Measurements from ENCODE around the gene TMEM41B. TPM values are rescaled to one million over a fixed set of nuclear protein-coding genes. Genes with fewer than 3 reads are reported as not detected.
"Not testable (repeated sequence)": the region's sequence is repeated elsewhere in the genome, so short reads cannot be mapped to it uniquely, and the experiment has no call there.

TMEM41B gene, protein sequence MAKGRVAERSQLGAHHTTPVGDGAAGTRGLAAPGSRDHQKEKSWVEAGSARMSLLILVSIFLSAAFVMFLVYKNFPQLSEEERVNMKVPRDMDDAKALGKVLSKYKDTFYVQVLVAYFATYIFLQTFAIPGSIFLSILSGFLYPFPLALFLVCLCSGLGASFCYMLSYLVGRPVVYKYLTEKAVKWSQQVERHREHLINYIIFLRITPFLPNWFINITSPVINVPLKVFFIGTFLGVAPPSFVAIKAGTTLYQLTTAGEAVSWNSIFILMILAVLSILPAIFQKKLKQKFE
- total RNA-seq: 33.4 and 36.9 TPM in 2 replicates
- long read RNA-seq, transcript TMEM41B-204 (7 exons, 3,968 nt): major isoform, 5 of 19 reads
- long read RNA-seq, partial matches to known transcripts: 2 of 19 reads
- long read RNA-seq, other reads (novel, unspliced or antisense): 8 of 19 reads

DNA sequence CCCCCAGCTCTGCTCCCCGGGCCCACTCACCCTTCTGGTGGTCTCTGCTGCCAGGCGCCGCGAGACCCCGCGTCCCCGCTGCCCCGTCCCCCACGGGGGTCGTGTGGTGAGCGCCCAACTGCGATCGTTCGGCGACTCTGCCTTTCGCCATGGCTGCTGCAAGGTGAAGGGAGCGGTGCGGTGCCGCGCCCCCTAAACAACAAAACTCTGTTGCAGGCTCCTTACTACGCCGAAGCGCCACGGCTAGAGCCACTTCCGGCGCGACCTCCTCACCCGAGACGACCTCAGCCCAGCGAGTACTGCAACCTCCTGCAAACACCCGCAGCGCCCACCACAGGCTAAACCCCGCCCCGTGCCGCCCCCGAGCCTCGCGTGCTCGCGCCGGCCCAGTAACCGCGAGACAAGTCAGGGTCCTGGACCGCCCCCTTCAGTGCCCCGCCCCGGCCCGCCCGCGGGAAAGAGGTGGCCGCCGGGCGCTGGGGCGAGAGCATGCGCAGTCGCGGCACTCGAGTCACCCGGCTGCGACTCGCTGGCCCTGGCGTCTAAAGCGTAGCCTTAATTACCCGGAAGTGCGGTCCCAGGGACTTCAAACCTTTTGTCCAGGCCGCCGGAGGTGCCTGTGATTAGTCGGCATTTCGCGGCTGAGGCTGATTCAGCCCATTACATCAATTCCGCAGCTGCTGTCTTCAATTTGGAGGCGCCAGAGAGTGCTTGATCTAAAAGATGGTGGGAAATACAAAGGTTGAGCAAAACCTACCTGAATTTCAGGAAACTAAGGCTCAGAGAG lies at the start of gene TMEM41B:
Gene TMEM41B, minus strand, starts transcription at position 303 of the 787 bp plus-strand sequence. Its CDS starts 152 bp downstream, at position 151.
- Mint-ChIP-seq H3K27me3 (ENCODE audit: low read depth) (peaks cover 20% of the 10 kb centered on the region), H3K4me1 (peaks cover 42% of the 10 kb centered on the region), H3K36me3 (ENCODE audit: low read depth) (peaks cover 9% of the 10 kb centered on the region), H3K4me3 (peak within 1 kb of the TSS; percentile 98), H3K9me3 (peaks cover 3% of the 10 kb centered on the region), H3K27ac (ENCODE audit: unreplicated experiment) (peak within 1 kb of the TSS; percentile 97)
- peak; percentile 99 for DNase-seq (ENCODE audit: low read depth, low spot score)
- TF ChIP-seq, protein P1, sequence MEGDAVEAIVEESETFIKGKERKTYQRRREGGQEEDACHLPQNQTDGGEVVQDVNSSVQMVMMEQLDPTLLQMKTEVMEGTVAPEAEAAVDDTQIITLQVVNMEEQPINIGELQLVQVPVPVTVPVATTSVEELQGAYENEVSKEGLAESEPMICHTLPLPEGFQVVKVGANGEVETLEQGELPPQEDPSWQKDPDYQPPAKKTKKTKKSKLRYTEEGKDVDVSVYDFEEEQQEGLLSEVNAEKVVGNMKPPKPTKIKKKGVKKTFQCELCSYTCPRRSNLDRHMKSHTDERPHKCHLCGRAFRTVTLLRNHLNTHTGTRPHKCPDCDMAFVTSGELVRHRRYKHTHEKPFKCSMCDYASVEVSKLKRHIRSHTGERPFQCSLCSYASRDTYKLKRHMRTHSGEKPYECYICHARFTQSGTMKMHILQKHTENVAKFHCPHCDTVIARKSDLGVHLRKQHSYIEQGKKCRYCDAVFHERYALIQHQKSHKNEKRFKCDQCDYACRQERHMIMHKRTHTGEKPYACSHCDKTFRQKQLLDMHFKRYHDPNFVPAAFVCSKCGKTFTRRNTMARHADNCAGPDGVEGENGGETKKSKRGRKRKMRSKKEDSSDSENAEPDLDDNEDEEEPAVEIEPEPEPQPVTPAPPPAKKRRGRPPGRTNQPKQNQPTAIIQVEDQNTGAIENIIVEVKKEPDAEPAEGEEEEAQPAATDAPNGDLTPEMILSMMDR (conservative IDR thresholded peaks at IDR 0.05): peak; percentile 12

DNA sequence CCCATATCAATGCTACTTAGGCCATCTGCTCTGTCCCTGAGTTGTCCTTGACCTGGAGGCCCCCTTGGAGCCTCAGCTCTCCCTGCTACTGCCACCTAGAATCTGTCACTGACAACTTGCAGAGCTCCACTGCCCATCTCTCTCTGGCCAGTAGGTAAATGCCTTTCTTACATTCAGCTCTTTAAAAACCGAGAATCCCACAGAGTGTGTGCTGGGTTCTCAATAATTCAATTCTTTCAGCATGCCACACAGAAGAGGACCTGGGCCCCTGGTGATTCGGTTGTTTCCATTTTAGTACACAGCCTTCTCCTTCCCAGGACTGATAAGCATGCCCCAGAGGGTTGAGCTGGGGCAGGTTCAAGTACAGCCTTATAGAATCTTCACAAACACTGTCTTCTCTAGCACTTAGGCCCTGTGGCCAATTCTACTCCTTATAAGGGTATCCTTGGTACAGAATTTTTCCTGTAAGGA lies 48.0 kb upstream of the TMEM41B start:
- Mint-ChIP-seq H3K4me3 (no peak overlapping the region), H3K36me3 (ENCODE audit: low read depth) (no peaks in the 10 kb centered on the region), H3K4me1 (peaks cover 26% of the 10 kb centered on the region), H3K27me3 (ENCODE audit: low read depth) (no peaks in the 10 kb centered on the region), H3K27ac (ENCODE audit: unreplicated experiment) (peak overlapping the region; percentile 22), H3K9me3 (no peaks in the 10 kb centered on the region)
- no peak for DNase-seq (ENCODE audit: low read depth, low spot score)
- TF ChIP-seq, protein P1 (conservative IDR thresholded peaks at IDR 0.05): no peak

DNA sequence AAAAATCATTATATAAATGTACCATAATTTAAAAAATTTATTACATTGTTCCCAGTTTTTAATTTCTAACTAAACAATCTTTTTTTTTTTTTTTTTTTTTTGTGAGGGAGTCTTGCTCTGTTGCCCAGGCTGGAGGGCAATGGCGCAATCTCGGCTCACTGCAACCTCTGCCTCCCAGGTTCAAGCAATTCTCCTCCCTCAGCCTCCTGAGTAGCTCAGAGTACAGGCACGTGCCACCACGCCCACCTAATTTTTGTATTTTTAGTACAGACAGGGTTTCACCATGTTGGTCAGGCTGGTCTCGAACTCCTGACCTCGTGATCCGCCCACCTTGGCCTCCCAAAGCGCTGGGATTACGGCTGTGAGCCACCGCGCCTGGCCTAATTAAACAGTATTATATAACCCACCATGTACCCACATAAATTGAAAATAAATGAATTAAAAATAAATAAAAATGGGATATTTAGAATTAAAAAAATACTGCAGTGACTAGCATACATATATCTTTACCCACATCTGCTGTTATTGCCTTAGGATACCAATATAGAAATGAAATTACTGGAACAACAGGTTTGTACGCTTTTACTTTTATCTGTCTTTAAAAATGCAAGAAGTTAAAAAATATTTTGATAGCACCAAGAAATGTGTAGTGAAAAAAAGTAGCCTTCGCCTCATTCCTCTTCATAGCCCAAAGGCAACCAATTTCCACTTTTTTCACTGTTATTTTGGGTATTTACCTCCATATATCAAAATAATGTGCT lies 46.6 kb upstream of the TMEM41B start:
- H3K4me3 Mint-ChIP-seq; H3K27me3 Mint-ChIP-seq (ENCODE audit: low read depth); H3K27ac Mint-ChIP-seq (ENCODE audit: unreplicated experiment); DNase-seq (ENCODE audit: low read depth, low spot score); H3K36me3 Mint-ChIP-seq (ENCODE audit: low read depth); H3K9me3 Mint-ChIP-seq: not testable (repeated sequence)
- peaks cover 22% of the 10 kb centered on the region for H3K4me1 Mint-ChIP-seq

DNA sequence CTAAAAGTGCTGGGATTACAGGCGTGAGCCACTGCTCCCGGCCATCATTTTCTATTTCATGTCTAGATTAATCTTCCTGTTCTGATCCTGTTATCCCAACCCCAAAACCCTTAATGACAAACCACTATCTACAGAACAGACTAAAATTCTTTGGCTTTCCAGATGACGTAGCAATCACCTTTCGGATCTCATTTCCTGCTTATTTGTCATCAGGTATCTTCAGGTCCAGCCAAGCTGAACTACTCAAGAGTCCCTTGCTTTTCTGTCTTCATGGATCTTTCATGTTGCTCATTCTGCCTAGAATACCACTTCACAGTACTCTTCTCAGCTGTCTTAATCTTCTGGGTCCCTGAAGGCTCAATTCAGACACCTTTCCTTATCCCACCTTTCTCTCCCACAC lies 42.6 kb upstream of the TMEM41B start:
- Mint-ChIP-seq H3K27me3 (ENCODE audit: low read depth) (no peaks in the 10 kb centered on the region), H3K4me1 (peaks cover 4% of the 10 kb centered on the region), H3K9me3 (peaks cover 2% of the 10 kb centered on the region), H3K27ac (ENCODE audit: unreplicated experiment) (no peak overlapping the region), H3K4me3 (no peak overlapping the region), H3K36me3 (ENCODE audit: low read depth) (no peaks in the 10 kb centered on the region)
- TF ChIP-seq, protein P1 (conservative IDR thresholded peaks at IDR 0.05): no peak
- DNase-seq (ENCODE audit: low read depth, low spot score): no peak

DNA sequence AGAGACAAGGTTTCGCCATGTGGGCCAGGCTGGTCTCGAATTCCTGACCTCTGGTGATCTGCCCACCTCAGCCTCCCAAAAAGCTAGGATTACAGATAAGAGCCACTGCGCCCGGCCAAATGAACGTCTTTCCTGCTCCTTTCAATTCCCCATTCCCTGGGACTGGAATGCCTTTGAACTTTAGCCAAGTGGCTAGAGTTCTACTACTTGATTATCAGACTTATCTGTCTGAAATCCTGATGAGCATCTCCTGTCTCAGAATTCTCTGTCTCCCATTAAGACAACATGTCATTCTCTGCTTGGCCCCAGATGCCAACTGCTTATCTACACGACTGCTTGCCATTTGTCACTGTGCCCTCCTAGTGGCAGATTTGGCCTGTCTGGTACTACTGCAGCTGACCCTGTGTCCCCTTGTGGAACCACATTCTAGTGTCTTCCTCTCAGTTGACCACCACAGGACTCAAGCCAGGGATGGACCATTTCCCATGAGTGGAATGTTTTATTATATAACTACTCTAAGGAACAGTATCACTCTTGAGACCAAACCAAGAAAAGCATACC lies 37.0 kb upstream of the TMEM41B start:
- Mint-ChIP-seq H3K9me3 (peaks cover 2% of the 10 kb centered on the region), H3K27me3 (ENCODE audit: low read depth) (peaks cover 11% of the 10 kb centered on the region), H3K4me3 (no peak overlapping the region), H3K36me3 (ENCODE audit: low read depth) (no peaks in the 10 kb centered on the region), H3K4me1 (no peaks in the 10 kb centered on the region), H3K27ac (ENCODE audit: unreplicated experiment) (no peak overlapping the region)
- TF ChIP-seq, protein P1 (conservative IDR thresholded peaks at IDR 0.05): no peak
- DNase-seq (ENCODE audit: low read depth, low spot score): no peak

DNA sequence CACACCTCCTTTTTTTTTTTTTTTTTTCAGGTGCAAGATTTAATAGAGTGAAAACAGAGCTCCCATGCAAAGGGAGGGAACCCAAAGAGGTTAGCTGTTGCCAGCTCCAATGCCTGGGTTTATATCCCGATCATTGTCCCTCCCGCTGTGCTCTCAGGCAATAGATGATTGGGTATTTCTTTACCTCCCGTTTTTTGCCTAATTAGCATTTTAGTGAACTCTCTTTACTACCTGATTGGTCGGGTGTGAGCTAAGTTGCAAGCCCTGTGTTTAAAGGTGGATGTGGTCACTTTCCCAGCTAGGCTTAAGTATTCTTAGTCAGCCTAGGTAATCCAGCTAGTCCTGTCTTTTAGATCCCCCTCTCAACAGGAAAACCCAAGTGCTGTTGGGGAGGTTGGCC lies 33.4 kb upstream of the TMEM41B start:
- H3K27me3 Mint-ChIP-seq (ENCODE audit: low read depth): peaks cover 11% of the 10 kb centered on the region
- H3K4me1 Mint-ChIP-seq; H3K27ac Mint-ChIP-seq (ENCODE audit: unreplicated experiment): not testable (repeated sequence)

More for the DNA sequence above, 33.4 kb upstream of the TMEM41B start:
- H3K9me3 Mint-ChIP-seq; H3K4me3 Mint-ChIP-seq; H3K36me3 Mint-ChIP-seq (ENCODE audit: low read depth); DNase-seq (ENCODE audit: low read depth, low spot score): not testable (repeated sequence)
